OCI-LY7 (cell line): Measurements from ENCODE around the gene SYNJ1.

ENCODE experiments used
- CTCF ChIP-seq: fragments of 200-600 bp; sonication (generic); conservative IDR thresholded peaks from 2 replicates; pipeline ENCODE4 v1.5.1; 2014; ENCODE audit warnings: mild to moderate bottlenecking, antibody characterized with exemption, low read length, moderate library complexity, mixed read lengths
- EZH2phosphoT487 ChIP-seq: fragments of 200-600 bp; sonication (generic); IDR thresholded peaks from 2 replicates; pipeline ENCODE4 v1.6.1; 2018; ENCODE audit warnings: low read depth, borderline replicate concordance, mild to moderate bottlenecking, mixed run types, antibody characterized with exemption, low read length, moderate library complexity, mixed read lengths

GRCh38 chr21:32612999-32613337, 114.8 kb downstream of the SYNJ1 start:
- TF ChIP-seq CTCF (no peak), EZH2phosphoT487 (no peak)
